ENCODE results near the gene C4orf36.
"Not testable (repeated sequence)": the region's sequence is repeated elsewhere in the genome, so short reads cannot be mapped to it uniquely, and the experiment has no call there.

The C4orf36 gene

DNA sequence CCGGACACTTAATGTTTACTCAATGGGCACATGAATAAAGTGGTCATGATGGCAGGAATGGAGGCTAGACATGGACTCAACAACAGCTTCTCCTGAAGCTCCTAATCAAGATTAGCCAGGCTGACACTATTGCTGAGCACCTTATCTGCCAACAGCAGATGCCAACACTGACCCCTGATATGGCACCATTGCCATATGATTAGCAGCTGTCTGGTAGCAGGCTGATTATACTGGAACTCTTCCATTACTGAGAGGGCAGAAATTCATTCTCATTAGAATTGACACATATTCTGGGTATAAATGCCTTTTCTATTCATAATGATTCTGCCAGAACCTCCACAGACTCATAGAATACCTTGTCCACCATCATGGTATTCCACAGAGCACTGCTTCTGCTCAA, 24.2 kb upstream of the C4orf36 start:
- no peak for DNase-seq

DNA sequence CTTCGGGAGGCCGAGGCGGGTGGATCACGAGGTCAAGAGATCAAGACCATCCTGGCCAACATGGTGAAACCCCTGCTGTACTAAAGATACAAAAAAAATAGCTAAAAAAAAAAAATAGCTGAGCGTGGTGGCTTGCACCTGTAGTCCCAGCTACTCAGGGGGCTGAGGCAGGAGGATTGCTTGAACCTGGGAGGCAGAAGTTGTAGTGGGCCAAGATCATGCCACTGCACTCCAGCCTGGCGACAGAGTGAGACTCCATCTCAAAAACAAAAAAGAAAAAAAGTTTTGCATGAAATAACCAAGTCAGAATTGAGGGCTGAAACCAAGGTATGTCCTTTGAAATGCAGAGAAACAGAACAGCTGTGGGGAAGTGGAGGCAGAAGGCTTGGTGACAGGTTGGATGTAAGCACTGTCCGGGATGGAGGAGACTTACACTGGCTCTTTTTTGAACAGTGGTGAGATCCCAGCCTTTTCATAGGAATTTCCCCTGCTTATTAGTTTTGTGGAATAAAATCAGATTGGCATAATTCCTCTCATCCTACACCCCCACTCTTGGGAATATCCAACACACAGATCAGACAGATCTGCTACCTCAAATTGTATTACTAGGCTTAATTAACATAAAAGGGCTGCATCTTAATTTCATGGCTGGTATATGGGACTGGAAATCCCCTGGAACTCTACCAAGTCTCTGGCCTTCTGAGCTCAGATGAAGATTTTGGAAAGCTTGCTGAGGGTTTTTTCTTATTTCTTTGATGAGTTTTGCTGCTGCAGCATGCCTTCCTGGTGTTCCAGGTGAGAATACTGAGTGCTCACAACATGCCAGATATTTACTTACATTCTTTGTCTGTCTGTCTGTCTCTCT, 18.8 kb upstream of the C4orf36 start:
- DNase-seq, result no peak

DNA sequence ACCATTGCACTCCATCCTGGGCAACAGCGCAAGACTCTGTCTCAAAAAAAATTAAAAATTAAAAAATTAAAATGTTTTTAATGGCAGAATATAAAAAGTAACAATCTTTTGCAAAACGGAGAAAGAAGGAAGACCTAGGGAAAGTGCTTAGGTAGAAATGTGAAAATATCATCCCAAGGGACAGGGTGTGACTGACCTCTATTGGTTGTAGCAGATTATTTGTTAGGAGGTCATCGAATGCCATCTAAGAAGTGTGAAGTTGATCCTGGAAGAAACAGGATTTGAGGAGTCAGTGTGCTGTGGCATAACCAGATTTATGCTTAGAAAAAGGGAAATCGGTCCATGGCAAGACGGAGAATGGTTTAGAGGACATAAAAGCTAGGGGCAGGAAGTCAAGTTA, 18.1 kb upstream of the C4orf36 start:
- no peak for DNase-seq

DNA sequence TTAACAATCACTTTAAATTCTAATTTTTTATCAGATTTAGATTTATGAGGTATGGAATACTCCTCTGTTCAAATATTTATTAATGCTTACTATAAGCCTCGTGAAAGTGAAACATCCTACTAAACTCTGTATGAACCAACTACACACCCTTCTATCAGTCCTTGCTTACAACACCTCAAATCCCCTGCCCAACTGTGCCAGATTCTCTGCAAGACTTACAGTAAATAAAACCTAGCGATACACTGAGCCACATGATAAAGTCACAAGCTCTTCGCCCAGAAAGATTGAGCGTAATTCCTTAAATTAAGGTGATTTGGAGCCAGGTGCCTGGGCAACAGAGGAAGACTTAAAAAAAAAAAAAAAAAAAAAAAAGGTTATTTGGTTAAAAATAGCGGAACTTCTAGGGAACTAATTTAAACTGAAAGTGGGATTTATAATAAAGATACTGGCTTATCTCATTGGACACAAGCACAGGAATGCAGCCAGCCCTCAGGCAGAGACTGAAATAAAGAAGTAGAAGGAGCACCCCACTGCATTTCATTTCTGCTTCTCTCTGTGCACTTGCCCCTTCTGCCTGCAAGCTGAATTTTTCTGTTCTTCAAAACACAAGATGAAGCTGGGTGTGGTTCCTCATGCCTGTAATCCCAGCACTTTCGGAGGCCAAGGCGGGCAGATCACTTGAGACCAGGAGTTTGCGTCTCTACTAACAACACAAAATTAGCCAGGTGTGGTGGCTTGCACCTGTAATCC, 17.5 kb upstream of the C4orf36 start:
- no peak for DNase-seq

DNA sequence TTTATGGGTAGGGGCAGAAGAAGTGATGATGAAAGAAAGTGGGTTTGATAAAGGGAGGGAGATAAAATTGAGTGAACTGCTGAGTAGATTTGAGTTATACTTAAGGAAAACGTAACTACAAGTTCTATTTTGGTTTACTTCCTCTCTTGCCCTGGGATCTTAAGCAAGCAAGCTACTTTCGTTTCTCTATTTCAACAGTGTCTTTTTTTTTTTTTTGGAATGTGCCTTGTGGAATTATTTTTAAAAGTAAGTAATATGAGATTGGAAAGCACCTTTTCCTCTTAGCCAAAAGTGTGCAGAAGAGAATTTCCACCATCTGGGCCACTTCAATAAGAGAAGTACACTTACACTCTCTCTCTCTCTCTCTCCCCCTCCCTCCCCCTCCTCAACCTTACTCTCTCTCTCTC, 16.0 kb upstream of the C4orf36 start:
- no peak for DNase-seq

DNA sequence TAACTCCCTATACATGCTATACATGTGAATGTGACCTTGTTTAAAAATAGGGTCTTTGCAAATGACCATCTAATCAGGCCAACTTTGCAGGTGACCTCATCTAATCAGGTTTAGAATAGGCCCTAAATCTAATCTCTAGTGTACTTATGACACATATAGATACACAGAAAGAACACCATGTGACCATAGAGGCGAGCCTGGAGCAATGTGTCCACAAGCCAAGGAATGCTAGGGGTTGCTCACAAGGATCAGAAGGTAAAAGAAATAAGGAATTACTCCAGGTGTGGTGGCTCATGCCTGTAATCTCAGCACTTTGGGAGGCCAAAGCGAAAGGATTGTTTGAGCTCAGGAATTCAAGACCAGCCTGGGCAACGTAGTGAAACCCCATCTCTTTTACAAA, 9.6 kb upstream of the C4orf36 start:
- DNase-seq, result no peak

DNA sequence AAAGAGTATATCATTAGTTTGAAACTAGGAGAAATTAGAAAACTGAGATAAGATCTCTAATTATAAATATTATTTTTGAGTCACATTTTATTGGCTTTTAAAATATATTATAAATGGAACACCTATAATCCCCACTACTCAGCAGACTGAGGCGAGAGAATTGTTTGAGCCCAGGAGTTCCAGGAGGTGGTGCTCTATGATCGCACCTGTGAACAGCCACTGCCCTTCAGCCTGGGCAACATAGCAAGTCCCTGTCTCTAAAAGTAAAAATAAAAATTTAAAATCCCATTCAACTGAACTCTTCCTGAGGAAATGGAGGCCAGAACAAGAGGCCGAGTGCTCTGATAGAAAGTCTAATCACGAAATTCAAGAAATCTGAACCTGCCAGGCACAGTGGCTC, 6.3 kb upstream of the C4orf36 start:
- no peak for DNase-seq

DNA sequence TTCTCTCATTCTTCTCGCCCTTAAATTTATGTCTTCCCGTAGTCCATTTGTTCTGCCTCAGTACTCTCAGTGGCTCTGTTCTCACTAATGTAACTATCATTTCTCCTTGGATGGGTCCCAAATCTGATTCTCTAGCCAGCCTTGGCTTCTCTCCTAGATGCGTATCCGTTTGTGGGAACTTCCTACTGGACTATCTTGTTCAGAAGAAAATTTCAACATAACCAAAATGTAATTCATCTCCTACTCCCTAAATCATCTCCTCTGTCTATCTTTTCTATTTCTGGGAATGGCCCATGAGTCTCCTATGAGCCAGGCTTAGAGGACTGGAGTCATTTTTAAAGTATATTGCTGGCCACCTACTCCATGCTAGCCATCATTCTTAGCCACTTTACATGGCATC, 4.4 kb upstream of the C4orf36 start:
- DNase-seq, result no peak

DNA sequence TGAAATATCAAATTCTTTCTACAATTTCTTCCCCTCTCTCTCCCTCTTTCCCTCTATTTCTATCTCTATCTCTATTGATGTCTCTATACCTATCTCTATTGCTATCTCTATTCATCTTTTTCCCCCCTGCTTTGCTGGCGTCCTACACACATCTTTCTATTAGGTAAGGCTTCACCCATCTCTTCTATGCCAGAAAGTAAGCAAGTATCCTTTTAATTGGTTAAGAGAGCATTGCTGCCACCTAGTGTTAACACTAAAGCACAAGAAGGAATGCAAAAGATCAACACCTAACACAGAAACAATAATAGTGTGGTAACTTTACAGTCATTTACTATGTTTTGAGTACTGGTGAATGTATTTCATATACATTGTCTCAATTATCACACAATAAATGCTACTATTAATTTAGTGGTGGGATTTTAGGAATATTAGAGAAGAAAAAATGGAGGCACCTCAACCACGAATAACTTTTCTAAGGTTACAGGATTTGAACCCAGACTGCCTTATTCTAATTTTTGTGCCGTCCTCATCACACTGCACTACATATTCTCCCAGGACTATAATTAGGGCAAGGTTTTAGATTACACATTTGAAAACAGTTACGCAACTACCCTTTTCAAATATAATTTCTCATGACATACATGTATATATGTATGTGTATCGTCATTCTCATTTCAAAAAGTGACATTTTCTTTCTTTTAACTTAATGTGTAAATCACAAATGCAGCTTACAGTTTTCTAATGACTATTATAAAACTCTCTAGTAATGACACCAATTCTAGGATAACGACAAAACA, 3.7 kb upstream of the C4orf36 start:
- DNase-seq, result peak; percentile 76

DNA sequence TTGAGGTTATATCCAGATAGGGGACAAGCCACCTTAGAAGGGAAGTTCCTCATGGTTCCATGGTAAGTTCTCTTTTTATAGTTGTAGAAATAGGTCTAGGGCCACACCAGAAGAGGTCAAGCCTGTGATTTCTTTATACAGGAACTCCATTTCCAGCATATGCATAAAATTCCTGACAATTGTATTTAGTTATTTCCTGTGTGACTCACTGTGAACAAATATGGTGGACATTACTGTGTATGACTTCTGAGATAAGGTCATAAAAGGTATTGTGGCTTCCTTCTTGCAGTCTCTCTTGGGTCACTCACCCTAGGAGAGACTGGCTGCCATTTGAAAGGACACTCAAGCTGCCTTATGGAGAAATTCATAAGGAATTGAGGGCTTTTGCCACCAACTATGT, 2.2 kb upstream of the C4orf36 start:
- no peak for DNase-seq

DNA sequence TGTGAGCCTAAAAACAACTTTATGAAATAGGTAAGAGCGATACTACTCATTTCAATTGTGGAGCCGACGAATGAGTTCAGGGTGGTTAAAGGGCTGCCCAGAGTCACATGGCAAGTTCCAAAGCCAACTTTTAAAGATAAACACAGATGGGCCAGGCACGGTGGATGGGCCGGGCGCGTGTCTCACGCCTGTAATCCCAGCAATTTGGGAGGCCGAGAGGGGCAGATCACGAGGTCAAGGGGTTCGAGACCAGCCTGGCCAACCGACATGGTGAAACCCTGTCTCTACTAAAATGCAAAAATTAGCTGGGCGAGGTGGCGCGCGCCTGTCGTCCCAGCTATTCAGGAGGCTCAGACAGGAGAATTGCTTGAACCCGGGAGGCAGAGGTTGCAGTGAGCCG, 914 bp upstream of the C4orf36 start:
- DNase-seq, result no peak

DNA sequence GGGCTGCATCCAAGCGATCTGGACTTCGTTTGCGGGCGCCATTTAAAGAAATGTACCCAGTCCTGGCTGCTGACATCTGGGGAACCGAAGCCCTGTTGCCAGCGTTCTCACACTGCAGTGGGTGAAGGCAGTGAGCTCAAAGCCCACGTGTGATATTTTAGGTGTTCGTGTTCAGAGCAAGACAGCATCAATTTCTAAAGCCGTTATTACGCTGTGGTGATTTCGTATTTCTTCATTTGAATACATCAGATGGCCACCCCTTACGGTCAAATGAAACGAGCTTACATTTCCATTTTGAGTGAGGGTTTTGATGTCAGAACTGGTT, 376 bp upstream of the C4orf36 start:
- peak; percentile 43 for DNase-seq

DNA sequence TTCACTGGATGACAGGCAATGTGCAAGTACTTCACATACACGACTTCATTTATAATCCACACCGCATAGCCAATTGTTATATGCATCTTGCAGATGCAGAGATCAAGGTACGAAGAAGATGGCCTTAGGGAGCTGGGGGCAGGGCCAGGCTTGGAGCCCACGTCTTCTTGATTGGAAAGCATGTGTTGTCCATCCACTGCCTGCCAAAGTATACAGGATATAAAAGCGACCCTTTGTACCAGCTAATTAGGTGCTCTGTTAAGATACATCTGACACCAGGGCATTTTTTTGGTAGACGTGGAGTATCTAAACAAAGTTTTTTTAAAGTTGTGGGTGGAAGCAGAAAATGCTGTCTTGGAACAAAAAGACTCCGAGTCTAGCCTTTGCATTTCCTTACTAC, 1.4 kb downstream of the C4orf36 start:
- DNase-seq, result no peak

DNA sequence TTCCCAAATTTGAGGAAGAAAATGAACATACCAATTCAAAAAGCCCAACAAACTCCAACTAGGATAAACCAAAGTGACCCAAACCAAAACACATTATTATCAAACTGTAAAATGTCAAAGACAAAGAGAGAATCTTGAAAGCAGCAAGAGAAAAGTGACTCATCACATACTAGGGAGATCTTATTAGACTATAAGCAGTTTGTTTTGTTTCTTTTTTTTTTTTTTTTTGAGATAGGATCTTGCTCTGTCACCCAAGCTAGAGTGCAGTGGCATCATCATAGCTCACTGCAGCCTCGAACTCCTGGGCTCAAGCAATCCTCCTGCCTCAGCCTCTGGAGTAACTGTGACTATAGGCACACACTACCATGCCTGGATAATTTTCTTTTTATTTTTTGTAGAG, 12.6 kb downstream of the C4orf36 start:
- no peak for DNase-seq

DNA sequence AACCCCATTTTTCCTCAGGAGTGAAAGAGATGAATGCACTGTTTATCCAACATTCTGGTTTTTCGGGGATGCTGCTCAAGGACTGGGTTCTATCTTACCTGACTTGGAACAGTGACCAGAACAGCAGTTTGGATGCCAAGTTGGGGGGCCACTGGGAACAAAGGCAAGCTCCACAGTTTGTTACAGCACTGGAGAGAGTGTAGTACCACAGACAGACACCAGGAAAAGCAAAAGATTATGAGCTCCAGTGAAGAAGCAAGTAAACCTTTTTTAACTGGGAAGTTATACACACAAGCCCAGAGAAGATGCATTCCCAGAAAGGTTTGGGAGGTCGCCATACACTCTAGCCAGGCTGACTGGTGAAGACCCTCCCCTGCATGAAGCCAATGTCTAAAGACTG, 13.6 kb downstream of the C4orf36 start:
- no peak for DNase-seq

DNA sequence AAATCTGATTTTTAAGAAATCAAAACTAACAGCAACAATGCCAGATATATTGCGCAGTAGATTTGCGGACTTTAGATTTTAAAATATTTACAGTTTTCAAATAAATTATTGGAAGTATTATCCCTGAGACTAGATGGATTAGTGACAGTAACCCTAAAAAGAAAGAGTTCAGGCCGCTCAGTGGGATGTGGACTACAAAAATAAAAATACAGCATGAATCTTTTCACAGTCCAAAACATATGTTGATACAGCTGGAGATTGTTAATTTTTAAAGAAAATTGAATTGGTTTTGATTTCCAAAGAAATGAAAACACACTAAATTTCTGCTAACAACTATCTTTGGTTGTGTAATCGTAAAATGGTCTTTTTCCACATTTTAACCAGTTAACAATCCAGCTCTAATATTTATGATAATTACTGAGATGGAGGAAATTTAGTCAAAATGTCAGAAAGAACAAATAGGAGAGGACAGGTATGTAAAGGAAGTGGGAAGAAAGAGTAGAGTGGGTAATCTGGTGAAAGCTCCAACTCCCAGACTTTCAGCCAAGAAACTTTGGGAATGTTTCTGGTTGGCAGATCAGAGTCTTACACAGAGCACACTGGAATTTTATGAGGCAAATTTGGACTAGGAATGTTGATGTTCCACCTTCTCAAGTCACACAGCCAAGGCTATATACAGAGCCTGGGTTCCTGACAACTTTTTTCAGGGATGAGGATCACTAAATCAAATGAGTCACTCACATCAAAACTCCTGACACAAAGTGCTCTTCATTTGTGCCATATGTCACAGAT, 15.1 kb downstream of the C4orf36 start:
- DNase-seq, result no peak

DNA sequence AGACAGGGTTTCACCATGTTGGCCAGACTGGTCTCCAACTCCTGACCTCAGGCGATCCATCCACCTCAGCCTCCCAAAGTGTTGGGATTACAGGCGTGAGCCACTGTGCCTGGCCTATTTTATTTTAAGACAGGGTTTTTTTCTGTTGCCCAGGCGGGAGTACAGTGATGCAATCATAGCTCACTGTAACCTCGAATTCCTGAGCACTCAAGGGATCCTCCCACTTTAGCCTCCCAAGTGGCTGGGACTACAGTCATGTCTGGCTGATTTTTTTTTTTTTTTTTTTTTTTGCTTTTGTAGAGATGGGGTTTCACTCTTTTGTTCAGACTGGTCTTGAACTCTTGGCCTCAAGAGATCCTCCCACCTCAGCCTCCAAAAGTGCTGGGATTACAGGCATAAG, 16.8 kb downstream of the C4orf36 start:
- not testable (repeated sequence) for DNase-seq

DNA sequence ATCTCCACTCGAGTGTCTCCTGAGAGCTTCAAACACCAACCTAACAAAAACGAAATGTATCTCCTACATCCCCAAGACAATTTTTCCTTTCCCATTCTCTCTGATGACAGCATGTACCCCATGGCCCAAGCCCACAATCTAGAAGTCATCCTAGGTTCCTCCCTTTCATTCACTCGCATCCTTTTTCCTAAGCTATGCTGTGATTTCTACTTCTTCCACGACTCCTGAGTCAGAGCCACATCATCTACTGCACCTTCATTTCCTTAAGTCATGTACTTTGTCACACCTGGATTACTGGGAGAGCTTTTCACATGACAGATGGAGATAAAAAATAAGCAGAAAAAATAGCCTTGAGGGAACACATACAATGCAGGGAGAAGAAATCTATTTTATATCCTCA, 20.1 kb downstream of the C4orf36 start:
- no peak for DNase-seq

DNA sequence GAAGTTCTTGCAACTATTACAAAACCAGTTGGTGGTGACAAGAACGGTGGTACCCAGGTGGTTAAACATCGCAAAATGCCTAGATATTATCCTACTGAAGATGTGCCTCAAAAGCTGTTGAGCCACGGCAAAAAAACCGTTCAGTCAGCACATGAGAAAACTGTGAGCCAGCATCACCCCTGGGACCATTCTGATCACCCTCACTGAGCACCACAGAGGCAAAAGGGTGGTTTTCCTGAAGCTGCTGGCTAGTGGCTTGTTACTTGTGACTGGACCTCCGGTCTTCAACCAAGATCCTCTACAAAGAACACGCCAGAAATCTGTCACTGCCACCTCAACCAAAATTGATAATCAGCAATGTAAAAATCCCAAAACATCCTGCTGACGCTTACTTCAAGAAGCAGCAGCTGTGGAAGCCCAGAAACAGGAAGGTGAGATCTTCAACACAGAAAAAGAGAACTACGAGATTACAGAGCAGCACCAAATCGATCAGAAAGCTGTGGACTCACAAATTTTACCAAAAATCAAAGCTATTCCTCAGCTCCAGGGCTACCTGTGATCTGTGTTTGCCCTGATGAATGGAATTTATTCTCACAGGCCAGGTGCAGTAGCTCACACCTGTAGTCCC, 21.7 kb downstream of the C4orf36 start:
- no peak for DNase-seq

DNA sequence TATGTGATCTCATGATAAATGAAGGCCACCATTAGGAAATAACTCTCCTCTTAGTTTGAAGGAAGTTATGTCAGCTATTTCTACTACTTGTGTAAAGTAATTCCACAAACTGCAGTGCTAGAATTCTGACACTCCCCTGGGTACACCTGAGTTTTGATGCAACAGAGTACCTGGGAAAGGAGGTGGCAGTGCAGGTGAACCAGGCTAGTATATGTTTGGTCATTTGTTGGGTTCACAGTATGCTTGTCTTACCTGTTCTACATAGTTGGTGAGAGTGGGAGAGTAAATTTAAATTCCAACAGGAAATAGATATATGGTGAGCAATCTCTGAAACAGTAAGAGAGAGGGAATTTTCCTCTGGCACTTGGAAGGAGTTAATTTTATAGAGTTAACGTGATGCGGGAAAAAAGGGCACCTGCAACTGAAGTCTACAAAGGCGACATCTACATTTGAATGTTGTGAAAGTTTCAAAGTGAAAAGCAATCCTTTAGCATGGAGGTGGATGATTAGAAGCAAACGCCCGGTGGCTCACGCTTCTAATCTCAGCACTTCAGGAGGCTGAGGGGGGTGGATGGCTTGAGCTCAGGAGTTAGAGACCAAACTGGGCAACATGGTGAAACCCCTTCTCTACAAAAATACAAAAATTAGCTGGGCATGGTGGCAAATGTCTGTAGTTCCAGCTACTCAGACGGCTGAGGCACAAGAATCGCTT, 34.7 kb downstream of the C4orf36 start:
- DNase-seq, result no peak

DNA sequence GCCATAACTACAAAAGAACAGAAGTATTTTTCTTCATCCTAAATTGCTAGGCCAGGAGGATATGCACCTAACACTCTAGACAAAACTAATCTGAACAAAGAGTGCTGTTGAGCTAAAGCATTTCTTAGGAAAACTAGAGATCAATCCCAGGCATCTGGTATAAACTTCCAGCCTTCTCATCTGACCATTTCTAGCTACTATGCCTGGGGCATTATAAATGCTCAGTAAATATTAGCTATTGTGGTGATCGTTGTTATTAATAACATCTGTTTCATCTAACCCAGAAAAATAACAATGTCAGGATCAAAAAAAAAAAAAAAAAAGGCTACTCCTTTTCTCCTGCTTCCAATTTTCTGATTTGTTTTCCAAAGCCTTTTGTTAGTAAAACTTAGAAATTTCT, 35.3 kb downstream of the C4orf36 start:
- no peak for DNase-seq

DNA sequence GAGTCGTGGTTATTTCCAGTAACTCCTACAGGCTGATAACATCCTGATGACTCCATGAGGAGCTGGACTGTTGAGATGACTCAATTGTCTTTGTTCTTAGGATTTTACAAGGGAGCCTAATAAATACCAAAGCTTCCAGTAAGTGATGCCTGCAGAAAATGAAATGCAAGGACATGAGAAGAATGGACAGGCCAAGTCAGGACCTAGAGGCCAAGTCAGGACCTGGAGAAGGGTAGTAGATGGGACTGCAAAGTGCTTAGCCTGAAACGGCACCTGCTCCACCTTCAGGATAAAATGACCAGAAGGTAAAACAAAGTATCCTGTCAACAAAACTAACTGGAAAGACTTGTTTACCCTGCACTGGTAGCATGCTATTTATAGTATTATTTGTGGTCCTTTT, 36.6 kb downstream of the C4orf36 start:
- no peak for DNase-seq
